Measurements from ENCODE around the gene HSPA1L.

HSPA1L gene

DNA sequence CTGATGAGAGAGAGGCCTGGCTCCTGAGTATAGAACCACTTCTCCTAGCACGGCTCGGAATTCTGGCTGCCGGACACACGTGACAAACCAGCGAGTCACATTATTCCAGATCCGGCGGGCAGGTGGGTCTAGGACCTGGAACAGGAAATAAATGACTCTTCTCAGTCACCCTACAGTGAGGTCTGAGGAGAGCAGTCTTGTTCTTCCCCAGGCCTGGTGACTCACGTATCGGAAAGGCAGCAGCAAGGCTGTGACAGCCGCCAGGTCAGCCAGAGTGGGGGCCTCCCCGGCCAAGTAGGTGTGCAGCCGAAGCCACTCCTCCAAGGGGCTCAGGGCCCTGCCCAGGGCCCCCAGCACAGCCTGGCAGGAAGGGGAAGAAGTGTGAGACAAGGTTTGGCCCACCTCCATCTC lies 22.3 kb downstream of the HSPA1L start:
- Mint-ChIP-seq H3K27ac (peak overlapping the region; percentile 22), H3K36me3 (peaks cover 12% of the 10 kb centered on the region), H3K27me3 (no peaks in the 10 kb centered on the region), H3K9me3 (no peaks in the 10 kb centered on the region), H3K4me3 (no peak overlapping the region), H3K4me1 (peaks cover 31% of the 10 kb centered on the region)
- DNase-seq (ENCODE audit: low spot score in 2 of 2) (no peak), ATAC-seq (ENCODE audit: low read depth) (no peak)

DNA sequence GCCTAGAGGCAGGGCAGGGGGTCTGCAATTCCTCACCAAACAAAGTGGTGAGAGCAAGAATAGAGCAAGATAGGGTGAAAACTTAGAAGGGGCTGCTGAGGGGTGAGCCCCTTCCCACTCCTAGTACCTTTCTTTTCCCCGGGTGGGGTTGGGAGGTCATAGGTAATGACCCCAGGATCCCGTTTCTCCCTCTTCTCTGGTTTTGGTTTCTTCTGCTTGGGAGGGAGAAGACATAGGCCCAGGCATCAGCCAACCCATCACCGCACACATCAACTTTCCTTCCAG lies 23.1 kb downstream of the HSPA1L start:
- Mint-ChIP-seq H3K27ac (peak overlapping the region; percentile 22), H3K36me3 (peaks cover 12% of the 10 kb centered on the region), H3K9me3 (no peaks in the 10 kb centered on the region), H3K4me3 (no peak overlapping the region), H3K27me3 (no peaks in the 10 kb centered on the region), H3K4me1 (peaks cover 26% of the 10 kb centered on the region)
- ATAC-seq (ENCODE audit: low read depth) (no peak), DNase-seq (ENCODE audit: low spot score in 2 of 2) (no peak)

DNA sequence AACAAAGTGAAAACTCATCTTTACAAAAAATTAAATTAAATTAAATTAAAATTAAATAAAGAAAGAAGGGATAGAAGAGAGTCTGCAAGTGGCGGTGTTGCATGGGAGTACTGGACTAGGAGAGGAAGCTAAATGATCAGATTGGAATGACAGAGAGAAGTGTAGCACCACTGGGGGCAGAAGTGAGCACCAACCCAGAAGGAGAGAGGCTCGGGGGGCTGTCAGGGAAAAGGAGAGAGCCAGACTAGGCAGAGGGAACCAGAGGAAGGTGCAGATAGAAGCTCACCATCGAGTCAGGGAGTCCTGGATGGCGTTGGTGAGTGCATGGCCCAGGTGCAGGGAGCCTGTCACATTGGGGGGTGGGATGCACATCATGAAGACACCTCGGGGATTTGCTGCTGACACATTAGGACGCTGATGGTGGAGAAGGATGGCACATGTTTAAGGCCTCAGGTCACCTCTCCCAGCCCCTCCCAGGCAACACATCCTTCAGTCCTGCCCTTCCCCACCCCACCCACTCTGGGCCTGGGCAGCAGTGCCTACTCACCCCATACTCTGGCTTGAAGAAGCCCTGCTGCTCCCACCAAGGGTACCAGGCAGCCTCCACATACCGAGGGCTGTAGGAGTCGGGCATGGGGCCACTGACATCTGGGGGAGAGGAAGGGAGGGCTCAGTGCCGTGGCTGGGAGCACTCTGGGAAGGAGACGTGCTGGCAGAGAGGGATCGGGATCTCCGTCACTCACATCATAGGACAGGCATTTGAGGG lies 23.6 kb downstream of the HSPA1L start:
- peaks cover 24% of the 10 kb centered on the region for H3K4me1 Mint-ChIP-seq
- H3K36me3 Mint-ChIP-seq, result peaks cover 12% of the 10 kb centered on the region
- ATAC-seq (ENCODE audit: low read depth), result no peak
- DNase-seq (ENCODE audit: low spot score in 2 of 2), result peak in 1 of 2 donors; percentile 12
- no peaks in the 10 kb centered on the region for H3K27me3 Mint-ChIP-seq
- no peaks in the 10 kb centered on the region for H3K9me3 Mint-ChIP-seq
- no peak overlapping the region for H3K4me3 Mint-ChIP-seq
- H3K27ac Mint-ChIP-seq, result no peak overlapping the region

DNA sequence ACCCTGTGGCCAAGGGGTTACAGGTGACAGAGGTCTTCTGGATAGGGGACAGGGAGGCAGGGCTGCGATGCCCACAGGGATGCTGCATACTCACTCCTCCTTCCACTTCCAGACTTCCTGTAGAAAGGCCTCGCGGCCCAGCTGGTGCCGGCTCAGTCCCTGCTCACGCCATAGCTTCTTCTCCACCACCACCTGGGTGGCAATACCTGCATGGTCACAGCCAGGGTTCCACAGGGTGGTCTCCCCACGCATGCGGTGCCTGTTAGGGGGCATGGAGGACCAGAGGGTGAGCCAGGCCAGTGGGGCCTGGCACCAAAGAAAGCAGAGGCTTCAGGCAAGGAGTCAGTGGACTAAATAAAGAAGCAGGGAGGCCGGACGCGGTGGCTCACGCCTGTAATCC lies 29.6 kb downstream of the HSPA1L start:
- H3K4me1 Mint-ChIP-seq, result peaks cover 10% of the 10 kb centered on the region
- DNase-seq (ENCODE audit: low spot score in 2 of 2), result no peak
- H3K36me3 Mint-ChIP-seq, result peaks cover 25% of the 10 kb centered on the region

DNA sequence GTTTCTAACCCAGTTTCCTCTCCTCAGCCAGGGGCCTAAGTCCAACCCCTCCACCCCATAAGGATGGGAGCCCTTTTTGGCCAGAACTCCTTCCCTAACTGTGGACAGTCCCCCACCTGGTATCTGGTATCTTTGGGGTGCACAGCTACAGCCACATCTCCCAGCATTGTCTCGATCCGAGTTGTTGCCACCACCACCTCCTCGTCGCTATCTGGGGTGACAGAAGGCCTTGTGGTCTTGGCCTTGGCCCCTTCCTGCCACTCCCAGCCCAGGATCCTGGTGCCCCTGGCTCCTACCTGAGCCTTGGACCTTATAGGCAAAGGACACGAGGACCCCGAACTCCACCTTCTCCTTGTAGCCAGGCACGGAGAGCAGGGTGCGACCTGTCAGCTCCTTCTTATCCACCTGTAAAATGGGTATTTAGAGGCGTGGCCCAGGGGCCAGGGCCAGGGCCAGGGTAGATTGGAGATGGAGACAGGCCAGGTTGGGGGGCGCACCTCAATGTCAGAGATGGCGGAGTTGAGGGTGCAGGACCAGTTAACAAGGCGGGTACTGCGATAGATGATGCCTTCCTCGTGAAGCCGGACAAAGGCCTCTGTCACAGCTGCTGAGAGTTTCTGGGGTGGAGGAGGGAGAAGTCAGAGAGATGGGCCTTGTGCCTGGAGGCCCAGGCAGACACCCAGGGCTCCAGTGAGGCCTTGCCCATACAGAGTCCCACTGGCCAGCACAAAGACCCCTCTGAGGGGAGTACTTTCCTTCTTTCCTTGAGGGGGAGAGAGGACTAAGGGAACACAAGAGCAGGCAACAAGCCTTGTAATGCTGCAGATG lies 30.8 kb downstream of the HSPA1L start:
- Mint-ChIP-seq H3K27me3 (no peaks in the 10 kb centered on the region), H3K27ac (peak overlapping the region; percentile 67), H3K9me3 (no peaks in the 10 kb centered on the region), H3K36me3 (peaks cover 27% of the 10 kb centered on the region), H3K4me1 (peaks cover 6% of the 10 kb centered on the region), H3K4me3 (no peak overlapping the region)
- ATAC-seq (ENCODE audit: low read depth) (no peak), DNase-seq (ENCODE audit: low spot score in 2 of 2) (no peak)

More for the DNA sequence above, 29.6 kb downstream of the HSPA1L start:
- H3K27ac Mint-ChIP-seq, result peak overlapping the region; percentile 28
- no peaks in the 10 kb centered on the region for H3K27me3 Mint-ChIP-seq
- H3K4me3 Mint-ChIP-seq, result no peak overlapping the region
- no peaks in the 10 kb centered on the region for H3K9me3 Mint-ChIP-seq
- ATAC-seq (ENCODE audit: low read depth), result no peak

DNA sequence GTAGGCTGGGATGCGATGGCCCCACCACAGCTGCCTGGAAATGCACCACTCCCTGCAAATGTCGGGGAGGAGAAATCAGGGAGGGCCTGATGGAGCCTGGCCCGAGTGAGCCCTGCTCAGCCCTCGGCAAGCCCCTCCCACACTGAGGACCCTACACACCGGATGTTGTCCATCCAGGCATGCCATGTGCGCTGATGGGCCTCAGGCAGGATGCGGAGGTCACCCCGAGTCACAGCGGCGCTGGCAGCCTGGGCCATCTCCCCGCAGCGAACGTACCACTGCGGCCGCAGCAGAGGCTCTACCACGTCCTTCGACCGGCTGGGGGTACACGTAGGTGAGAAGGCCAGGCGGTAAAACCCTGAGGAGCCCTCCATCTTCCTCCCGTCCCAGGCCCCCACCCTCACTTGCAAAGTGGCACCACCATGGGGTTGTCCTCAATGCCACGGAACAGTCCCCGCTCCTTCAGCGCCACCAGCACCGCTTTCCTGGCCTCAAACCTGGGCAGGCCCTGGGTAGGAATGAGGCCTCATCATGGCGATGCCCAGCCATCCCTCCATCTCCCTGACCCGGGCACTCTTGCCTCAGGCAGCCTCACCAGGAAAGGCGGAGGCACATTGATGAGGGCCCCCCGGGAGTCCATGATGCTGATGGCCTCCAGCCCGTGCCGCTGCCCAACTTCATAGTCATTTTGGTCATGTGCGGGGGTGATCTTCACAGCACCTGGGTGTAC lies 32.8 kb downstream of the HSPA1L start:
- Mint-ChIP-seq H3K4me3 (no peak overlapping the region), H3K27me3 (no peaks in the 10 kb centered on the region), H3K27ac (no peak overlapping the region), H3K4me1 (peaks cover 6% of the 10 kb centered on the region), H3K36me3 (peaks cover 27% of the 10 kb centered on the region), H3K9me3 (no peaks in the 10 kb centered on the region)
- ATAC-seq (ENCODE audit: low read depth) (no peak), DNase-seq (ENCODE audit: low spot score in 2 of 2) (no peak)

DNA sequence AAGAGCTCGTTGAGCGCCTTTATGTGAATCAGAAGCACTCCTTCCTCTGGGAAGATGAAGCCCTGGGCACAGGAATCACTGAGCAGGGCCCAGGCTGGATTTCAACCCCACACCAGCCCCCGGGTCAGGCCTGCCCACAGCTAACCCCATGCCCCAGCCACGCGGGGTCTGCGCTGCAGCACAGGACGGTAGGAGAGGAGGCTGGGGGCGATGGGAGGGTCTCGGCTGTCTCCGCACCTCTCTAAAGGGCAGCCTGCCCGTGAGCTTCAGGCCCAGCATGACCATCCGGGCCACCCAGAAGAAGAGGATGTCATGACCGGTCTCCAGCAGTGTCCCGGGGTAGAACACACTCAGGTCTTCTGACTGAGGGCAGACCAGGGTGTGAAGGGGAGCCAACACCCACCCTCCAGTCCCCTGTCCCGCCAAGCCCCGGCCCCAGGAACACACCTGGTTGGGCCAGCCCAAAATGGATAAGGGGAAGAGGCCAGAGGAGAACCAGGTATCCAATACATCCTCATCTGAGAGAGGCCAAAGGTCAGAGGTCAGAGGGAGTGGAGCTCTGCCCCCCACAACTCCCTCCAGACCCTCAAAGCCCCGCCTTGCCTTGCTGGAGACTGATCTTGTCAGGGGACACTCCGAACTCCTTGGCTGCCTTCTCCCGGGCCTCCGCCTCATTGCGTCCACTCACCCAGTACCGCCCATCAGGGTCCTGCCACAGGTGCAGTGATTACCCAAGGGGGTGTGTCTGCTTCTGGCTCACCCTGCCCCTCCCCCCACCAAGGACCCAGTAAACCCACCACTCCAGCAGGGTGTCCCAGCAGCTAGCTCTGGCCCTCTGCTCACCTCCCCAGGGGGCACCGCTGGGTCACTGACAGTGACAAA lies 33.6 kb downstream of the HSPA1L start:
- no peak for ATAC-seq (ENCODE audit: low read depth)
- DNase-seq (ENCODE audit: low spot score in 2 of 2), result no peak
- H3K27ac Mint-ChIP-seq, result no peak overlapping the region
- no peaks in the 10 kb centered on the region for H3K9me3 Mint-ChIP-seq
- peaks cover 27% of the 10 kb centered on the region for H3K36me3 Mint-ChIP-seq
- peaks cover 12% of the 10 kb centered on the region for H3K4me1 Mint-ChIP-seq
- H3K27me3 Mint-ChIP-seq, result no peaks in the 10 kb centered on the region
- H3K4me3 Mint-ChIP-seq, result no peak overlapping the region

DNA sequence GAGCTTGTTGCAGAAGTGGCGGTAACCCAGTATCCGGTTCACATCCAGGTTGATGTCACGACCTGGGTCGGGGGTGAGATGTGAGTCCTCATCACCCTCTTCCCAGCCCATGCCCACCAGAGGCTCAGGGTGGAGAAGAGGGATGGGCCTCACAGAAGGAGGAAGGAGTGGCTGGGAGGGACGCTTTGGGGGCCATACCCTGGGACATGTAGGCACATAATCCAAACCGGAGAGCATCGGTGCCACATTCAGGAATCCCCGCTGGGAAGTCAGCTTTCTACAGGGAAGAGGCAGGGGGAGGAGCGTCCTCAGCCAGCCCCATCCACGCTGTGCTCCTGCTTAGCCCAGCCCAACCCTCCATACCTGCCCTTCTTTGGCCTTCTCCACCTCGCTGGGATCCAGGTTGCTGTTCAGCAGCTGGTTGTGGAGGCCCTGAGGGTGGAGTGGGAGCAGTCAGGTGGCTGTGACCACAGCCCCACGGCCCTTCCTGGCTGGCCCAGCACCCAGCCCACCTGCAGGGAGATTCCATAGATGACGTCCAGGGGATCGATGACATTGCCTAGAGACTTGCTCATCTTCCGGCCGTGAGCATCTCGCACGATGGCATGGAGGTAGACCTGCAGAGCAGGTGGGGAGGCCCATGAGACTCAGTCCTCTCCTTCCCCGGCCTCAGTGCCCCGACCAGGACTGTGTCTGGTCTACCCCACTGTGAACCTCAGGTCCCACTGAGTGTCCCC lies 34.4 kb downstream of the HSPA1L start:
- Mint-ChIP-seq H3K36me3 (peaks cover 27% of the 10 kb centered on the region), H3K4me3 (no peak overlapping the region), H3K27me3 (no peaks in the 10 kb centered on the region), H3K4me1 (peaks cover 15% of the 10 kb centered on the region), H3K27ac (no peak overlapping the region), H3K9me3 (no peaks in the 10 kb centered on the region)
- no peak for DNase-seq (ENCODE audit: low spot score in 2 of 2)
- ATAC-seq (ENCODE audit: low read depth), result no peak

DNA sequence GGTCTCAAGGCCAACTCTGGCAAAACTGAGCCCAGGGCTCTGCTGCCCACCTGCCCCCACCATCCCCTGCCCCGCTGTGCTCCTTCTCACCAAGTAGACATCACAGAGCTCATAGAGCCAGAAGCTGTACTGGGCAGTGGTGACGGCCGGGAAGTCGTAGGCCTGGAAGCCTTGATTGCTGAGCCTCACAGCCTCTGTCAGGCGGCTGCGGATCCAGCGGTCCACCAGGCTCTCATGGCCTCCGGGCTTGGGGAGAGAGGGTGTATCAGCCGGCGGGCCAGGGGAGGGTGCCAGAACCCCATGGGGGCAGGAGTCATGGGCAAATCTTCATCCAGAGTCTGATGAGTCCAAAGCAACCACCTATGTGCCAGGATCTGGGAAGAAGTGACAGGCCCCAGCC lies 35.2 kb downstream of the HSPA1L start:
- ATAC-seq (ENCODE audit: low read depth) (no peak), DNase-seq (ENCODE audit: low spot score in 2 of 2) (no peak)
- Mint-ChIP-seq H3K9me3 (no peaks in the 10 kb centered on the region), H3K4me3 (no peak overlapping the region), H3K4me1 (peaks cover 20% of the 10 kb centered on the region), H3K27ac (no peak overlapping the region), H3K27me3 (no peaks in the 10 kb centered on the region), H3K36me3 (peaks cover 27% of the 10 kb centered on the region)

DNA sequence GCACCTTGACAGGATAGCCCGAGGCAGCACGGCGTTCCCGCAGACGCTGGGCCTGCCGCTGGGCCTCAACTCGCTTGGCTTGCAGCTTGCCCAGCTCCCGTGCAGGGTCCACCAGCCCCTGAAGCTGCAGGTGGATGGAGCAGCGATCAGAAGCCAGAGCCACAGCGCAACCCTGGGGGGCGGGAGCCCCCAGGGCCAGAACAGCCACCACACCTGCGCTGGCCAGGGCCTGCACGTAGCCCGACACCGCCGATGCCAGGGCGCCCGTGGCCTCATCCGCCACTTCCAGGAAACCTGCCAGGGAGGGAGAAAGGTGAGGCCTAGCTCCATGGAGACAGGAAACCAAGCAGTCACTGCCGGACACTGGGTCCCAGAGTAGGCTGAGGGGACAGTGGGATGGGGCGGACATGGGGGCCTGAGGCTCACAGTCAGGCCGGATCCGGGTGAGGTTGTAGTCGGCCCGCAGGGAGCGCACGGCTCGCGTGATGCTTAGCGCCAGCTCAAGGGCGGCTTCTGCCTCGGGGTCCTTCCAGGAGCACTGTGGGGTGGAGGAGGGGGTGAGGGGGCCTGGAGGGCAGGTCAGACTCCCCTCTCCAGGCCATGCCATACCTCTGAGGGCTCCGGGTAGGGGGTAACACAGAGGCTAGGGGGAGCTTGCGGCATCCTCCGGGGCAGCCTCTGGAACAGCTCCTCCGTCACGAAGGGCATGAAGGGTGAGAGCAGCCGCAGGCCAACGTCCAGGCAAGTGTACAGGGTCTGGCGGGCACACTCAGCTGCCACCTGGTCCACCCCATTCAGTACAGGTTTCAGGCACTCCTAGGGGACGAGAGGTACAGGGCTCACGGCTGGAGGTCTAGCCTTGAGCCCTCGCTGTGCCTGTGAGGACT lies 35.8 kb downstream of the HSPA1L start:
- Mint-ChIP-seq H3K27me3 (no peaks in the 10 kb centered on the region), H3K27ac (no peak overlapping the region), H3K4me3 (no peak overlapping the region), H3K9me3 (no peaks in the 10 kb centered on the region), H3K36me3 (peaks cover 21% of the 10 kb centered on the region), H3K4me1 (peaks cover 17% of the 10 kb centered on the region)
- ATAC-seq (ENCODE audit: low read depth) (no peak), DNase-seq (ENCODE audit: low spot score in 2 of 2) (no peak)

DNA sequence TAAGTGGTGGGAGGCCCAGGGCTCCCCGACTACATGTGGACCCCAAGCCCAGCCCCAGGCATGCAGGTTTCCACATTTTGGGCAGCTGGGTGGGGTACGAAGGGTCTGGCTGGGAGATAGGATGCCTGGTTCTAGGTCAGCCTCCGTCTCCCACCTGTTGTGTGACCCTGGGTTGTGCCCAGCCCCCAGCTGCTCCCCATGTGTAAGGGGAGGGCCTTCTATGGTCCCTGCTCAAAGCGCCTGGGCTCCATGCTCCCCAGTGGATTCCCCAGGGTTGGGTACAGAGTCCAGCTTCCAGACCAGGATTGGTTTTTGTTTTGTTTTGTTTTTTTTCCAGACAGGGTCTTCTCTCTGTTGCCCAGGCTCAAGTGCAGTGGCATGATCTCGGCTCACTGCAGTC lies 36.9 kb downstream of the HSPA1L start:
- ATAC-seq (ENCODE audit: low read depth), result no peak
- Mint-ChIP-seq H3K4me1 (peaks cover 17% of the 10 kb centered on the region), H3K27ac (no peak overlapping the region), H3K4me3 (no peak overlapping the region), H3K36me3 (peaks cover 18% of the 10 kb centered on the region), H3K27me3 (no peaks in the 10 kb centered on the region), H3K9me3 (no peaks in the 10 kb centered on the region)
- no peak for DNase-seq (ENCODE audit: low spot score in 2 of 2)

DNA sequence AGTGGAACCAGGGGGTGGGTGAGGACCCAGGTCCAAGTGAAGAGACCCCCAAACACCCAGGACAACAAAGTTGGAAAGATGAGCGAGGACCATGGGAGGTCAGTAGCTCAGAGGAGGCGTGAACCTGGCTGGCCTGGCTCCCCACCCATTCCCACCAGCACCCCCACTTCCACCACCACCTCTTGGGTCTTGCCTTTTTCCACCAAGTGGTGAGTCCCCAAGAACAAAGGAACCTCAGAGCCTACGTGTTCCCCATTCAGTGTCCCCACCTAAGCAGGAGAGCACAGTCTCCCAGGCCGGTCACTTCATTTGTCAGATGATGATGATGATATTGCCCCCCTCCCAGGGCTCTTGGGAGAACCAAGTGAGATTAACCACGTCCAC lies 37.4 kb downstream of the HSPA1L start:
- DNase-seq (ENCODE audit: low spot score in 2 of 2) (no peak), ATAC-seq (ENCODE audit: low read depth) (no peak)
- H3K36me3 Mint-ChIP-seq, result peaks cover 14% of the 10 kb centered on the region
- no peaks in the 10 kb centered on the region for H3K27me3 Mint-ChIP-seq
- H3K4me3 Mint-ChIP-seq, result no peak overlapping the region
- peak overlapping the region; percentile 90 for H3K27ac Mint-ChIP-seq
- H3K4me1 Mint-ChIP-seq, result peaks cover 20% of the 10 kb centered on the region
- H3K9me3 Mint-ChIP-seq, result no peaks in the 10 kb centered on the region
